ENCODE data around the gene ATP5PD.

ATP5PD gene

DNA sequence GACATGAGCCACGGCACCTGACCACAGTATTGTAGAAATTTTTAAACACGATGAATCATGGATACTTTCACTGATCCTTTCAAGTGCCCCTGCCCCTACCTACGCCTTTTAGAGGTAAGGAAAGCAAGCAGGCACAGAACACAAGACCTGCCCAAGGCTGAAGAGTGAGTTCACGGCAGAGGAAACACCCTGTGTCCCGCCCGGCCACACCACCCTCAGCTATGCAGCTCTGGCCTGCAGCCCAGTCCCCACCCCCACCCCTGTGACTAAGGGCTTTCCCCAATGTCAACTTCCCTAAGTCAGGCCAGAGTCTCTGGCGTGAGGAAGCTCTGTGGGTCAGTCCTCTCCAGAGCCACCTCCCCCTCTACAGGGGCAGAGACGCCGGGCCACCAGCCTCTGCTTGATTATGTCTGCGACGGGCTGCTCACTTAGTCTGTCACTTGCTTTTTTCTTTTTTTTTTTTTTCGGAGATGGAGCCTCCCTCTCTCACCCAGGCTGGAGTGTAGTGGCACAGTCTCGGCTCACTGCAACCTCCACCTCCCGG, 49.4 kb upstream of the ATP5PD start (continued):
- TF ChIP-seq KLF9 (tag by site-specific recombination; IDR thresholded peaks at IDR 0.05; ENCODE audit: low read depth) (0 out of 2 replicates have a peak, but pooled peaks have one; percentile 32), ZNF248 (tag by site-specific recombination; IDR thresholded peaks at IDR 0.05) (no peak), HIC1 (tag by site-specific recombination; IDR thresholded peaks at IDR 0.05) (peak; percentile 33; the same call in 1 of the 2 replicates), ZNF629 (tag by site-specific recombination; IDR thresholded peaks at IDR 0.05) (0 out of 2 replicates have a peak, but pooled peaks have one; percentile 38), EGR2 (tag by site-specific recombination; IDR thresholded peaks at IDR 0.05; ENCODE audit: low read depth) (peak; percentile 58), ZBTB48 (tag by site-specific recombination; IDR thresholded peaks at IDR 0.05) (peak; percentile 76), SP3 (tag by site-specific recombination; IDR thresholded peaks at IDR 0.05) (peak; percentile 37; the same call in 1 of the 2 replicates), ZNF600 (tag by site-specific recombination; IDR thresholded peaks at IDR 0.05) (peak; percentile 32; the same call in 1 of the 2 replicates), ZNF2 (tag by site-specific recombination; IDR thresholded peaks at IDR 0.05) (no peak)
- TF ChIP-seq, protein P1, sequence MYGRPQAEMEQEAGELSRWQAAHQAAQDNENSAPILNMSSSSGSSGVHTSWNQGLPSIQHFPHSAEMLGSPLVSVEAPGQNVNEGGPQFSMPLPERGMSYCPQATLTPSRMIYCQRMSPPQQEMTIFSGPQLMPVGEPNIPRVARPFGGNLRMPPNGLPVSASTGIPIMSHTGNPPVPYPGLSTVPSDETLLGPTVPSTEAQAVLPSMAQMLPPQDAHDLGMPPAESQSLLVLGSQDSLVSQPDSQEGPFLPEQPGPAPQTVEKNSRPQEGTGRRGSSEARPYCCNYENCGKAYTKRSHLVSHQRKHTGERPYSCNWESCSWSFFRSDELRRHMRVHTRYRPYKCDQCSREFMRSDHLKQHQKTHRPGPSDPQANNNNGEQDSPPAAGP (tag by site-specific recombination; IDR thresholded peaks at IDR 0.05) = peak; percentile 88

- H3K9me3 ChIP-seq (ENCODE audit: control insufficient read depth, insufficient read depth, low read depth, low read length) = no peaks in the 10 kb centered on the region
- peaks cover 2% of the 10 kb centered on the region; the same call in 1 of the 2 replicates for H3K4me1 ChIP-seq (ENCODE audit: control insufficient read depth, insufficient read depth, low read length)
- TF ChIP-seq ZNF341 (tag by site-specific recombination; IDR thresholded peaks at IDR 0.05; ENCODE audit: low read depth) (peak; percentile 73), ZIC2 (tag by site-specific recombination; IDR thresholded peaks at IDR 0.05) (peak; percentile 98), GLIS1 (tag by site-specific recombination; IDR thresholded peaks at IDR 0.05) (peak; percentile 21; the same call in 1 of the 2 replicates), SP2 (tag by site-specific recombination; IDR thresholded peaks at IDR 0.05) (peak; percentile 27), ZNF184 (tag by site-specific recombination; IDR thresholded peaks at IDR 0.05) (no peak), ZNF155 (tag by site-specific recombination; IDR thresholded peaks at IDR 0.05) (no peak), GLIS2 (tag by site-specific recombination; IDR thresholded peaks at IDR 0.05) (0 out of 2 replicates have a peak, but pooled peaks have one; percentile 17)
- H3K4me3 ChIP-seq (ENCODE audit: low read depth, low read length) = no peak overlapping the region
- H3K36me3 ChIP-seq (ENCODE audit: control insufficient read depth in 2 of 2, insufficient read depth in 1 of 2, low read length in 2 of 2) = peaks cover 0 to 11% of the 10 kb centered on the region in 2 experiments; a peak in 1 of 3 replicates
- no peak overlapping the region for H3K27ac ChIP-seq (ENCODE audit: extremely low read depth, low read depth, low read length)
- ChIA-PET CTCF (interaction anchor here (0.5 to 3.1 kb wide), 5 partner anchors 10 to 133 kb away, joined by 3 to 22 read pairs (median 4); no protein-coding TSS in a partner anchor), POLR2A (interaction anchor here (2.2 kb wide), 1 partner anchor 19 kb away, joined by 7 read pairs; no protein-coding TSS in a partner anchor)
These were observed 48.2 kb upstream of the ATP5PD start for GRCh38 chr17:75094871-75095399.

DNA sequence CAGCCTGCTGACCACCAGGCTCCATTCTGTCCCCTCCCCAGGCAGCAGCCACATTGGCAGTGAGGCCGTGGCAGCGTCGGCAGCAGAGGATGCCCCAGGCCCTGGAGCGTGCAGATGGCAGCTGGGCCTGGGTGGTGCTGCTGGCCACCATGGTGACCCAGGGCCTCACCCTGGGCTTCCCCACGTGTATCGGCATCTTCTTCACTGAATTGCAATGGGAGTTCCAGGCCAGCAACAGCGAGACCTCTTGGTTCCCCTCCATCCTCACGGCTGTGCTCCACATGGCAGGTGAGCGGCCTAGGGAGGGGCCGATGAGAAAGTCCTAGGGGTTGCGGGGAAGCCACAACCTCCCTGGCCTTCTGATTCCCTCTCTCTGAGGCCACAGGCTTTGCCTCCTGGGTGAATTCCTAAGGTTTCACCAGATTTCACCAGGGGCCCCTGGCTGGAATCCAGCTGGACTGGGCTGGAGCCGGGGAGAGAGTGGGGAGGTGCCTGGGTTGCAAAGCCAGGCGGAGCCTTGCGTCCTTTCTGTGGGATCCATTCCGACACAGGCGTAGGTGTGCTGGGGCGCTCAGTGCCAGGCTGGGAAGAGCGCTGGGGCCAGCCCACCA, 46.9 kb upstream of the ATP5PD start:
- ChIA-PET CTCF (interaction anchor here (0.6 to 3.1 kb wide), 3 partner anchors 12 to 348 kb away, joined by 4 to 10 read pairs (median 4); no protein-coding TSS in a partner anchor), POLR2A (no interaction called here)
- Histone ChIP-seq H3K36me3 (ENCODE audit: control insufficient read depth in 2 of 2, insufficient read depth in 1 of 2, low read length in 2 of 2) (peaks cover 0 to 5% of the 10 kb centered on the region in 2 experiments; a peak in 1 of 3 replicates), H3K9me3 (ENCODE audit: control insufficient read depth, insufficient read depth, low read depth, low read length) (no peaks in the 10 kb centered on the region), H3K4me3 (ENCODE audit: low read depth, low read length) (no peak overlapping the region), H3K27ac (ENCODE audit: extremely low read depth, low read depth, low read length) (no peak overlapping the region), H3K4me1 (ENCODE audit: control insufficient read depth, insufficient read depth, low read length) (peaks cover 2% of the 10 kb centered on the region; the same call in 1 of the 2 replicates)
- TF ChIP-seq, protein P2, sequence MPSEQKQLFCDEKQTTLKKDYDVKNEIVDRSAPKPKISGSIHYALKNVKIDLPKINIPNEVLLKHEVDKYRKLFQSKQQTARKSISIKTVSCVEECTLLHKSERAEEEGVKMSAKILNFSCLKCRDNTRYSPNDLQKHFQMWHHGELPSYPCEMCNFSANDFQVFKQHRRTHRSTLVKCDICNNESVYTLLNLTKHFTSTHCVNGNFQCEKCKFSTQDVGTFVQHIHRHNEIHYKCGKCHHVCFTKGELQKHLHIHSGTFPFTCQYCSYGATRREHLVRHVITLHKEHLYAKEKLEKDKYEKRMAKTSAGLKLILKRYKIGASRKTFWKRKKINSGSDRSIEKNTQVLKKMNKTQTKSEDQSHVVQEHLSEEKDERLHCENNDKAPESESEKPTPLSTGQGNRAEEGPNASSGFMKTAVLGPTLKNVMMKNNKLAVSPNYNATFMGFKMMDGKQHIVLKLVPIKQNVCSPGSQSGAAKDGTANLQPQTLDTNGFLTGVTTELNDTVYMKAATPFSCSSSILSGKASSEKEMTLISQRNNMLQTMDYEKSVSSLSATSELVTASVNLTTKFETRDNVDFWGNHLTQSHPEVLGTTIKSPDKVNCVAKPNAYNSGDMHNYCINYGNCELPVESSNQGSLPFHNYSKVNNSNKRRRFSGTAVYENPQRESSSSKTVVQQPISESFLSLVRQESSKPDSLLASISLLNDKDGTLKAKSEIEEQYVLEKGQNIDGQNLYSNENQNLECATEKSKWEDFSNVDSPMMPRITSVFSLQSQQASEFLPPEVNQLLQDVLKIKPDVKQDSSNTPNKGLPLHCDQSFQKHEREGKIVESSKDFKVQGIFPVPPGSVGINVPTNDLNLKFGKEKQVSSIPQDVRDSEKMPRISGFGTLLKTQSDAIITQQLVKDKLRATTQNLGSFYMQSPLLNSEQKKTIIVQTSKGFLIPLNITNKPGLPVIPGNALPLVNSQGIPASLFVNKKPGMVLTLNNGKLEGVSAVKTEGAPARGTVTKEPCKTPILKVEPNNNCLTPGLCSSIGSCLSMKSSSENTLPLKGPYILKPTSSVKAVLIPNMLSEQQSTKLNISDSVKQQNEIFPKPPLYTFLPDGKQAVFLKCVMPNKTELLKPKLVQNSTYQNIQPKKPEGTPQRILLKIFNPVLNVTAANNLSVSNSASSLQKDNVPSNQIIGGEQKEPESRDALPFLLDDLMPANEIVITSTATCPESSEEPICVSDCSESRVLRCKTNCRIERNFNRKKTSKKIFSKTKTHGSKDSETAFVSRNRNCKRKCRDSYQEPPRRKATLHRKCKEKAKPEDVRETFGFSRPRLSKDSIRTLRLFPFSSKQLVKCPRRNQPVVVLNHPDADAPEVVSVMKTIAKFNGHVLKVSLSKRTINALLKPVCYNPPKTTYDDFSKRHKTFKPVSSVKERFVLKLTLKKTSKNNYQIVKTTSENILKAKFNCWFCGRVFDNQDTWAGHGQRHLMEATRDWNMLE (tag by site-specific recombination; conservative IDR thresholded peaks at IDR 0.05; ENCODE audit: low read depth) = no peak
- TF ChIP-seq ZNF629 (tag by site-specific recombination; IDR thresholded peaks at IDR 0.05) = no peak
- no peak for TF ChIP-seq ZNF266 (tag by site-specific recombination; IDR thresholded peaks at IDR 0.05; ENCODE audit: low read depth)
- TF ChIP-seq ZNF558 (tag by site-specific recombination; IDR thresholded peaks at IDR 0.05) = no peak
- no peak for TF ChIP-seq GLIS2 (tag by site-specific recombination; IDR thresholded peaks at IDR 0.05)
- peak; percentile 32; the same call in 1 of the 2 replicates for TF ChIP-seq ZNF341 (tag by site-specific recombination; IDR thresholded peaks at IDR 0.05; ENCODE audit: low read depth)
